Activated T-helper 2 cell treated with anti-CD3 and anti-CD28 coated beads, Interferon-gamma antibody, Interleukin-2, Interleukin-4, amounts not matched to agents 10 μg/mL and 5 μg/mL and 100 μg/mL, durations not matched to agents 14 hours and 24 hours and 36 hours (primary cell): ENCODE results near the gene SNX3. TPM values are rescaled to one million over a fixed set of nuclear protein-coding genes. Genes with fewer than 3 reads are reported as not detected.
"Not testable (repeated sequence)": the region's sequence is repeated elsewhere in the genome, so short reads cannot be mapped to it uniquely, and the experiment has no call there.

ENCODE experiments used
- DNase-seq: peaks from one replicate; pipeline ENCODE4 v3.0.0; 2021; ENCODE audit warnings: low spot score
- H3K27ac Mint-ChIP-seq: one replicate; pipeline ENCODE4 v1.8.0; 2021; ENCODE audit warnings: mixed read lengths
- H3K27me3 Mint-ChIP-seq: one replicate; pipeline ENCODE4 v1.8.0; 2021; ENCODE audit warnings: low read depth, mixed read lengths
- H3K36me3 Mint-ChIP-seq: one replicate; pipeline ENCODE4 v1.8.0; 2021; ENCODE audit warnings: low read depth, mixed read lengths
- H3K4me1 Mint-ChIP-seq: one replicate; pipeline ENCODE4 v1.8.0; 2021; ENCODE audit warnings: low read depth, mixed read lengths
- H3K4me3 Mint-ChIP-seq: one replicate; pipeline ENCODE4 v1.8.0; 2021; ENCODE audit warnings: low read depth, mild to moderate bottlenecking, moderate library complexity, mixed read lengths
- H3K9me3 Mint-ChIP-seq: one replicate; pipeline ENCODE4 v1.8.0; 2021; ENCODE audit warnings: mixed read lengths
- intact Hi-C: fragments of 100-400 bp; cut with micrococcal nuclease; formaldehyde crosslinking; loops from one replicate; pipeline ENCODE4 v1.15.1; 2023
- total RNA-seq: library from RNA; stranded (reverse); gene quantifications from 2 replicates; pipeline ENCODE4 v1.2.3, GENCODE V29; 2022

The SNX3 gene
- 73.4 and 73.9 TPM in 2 replicates for total RNA-seq

DNA sequence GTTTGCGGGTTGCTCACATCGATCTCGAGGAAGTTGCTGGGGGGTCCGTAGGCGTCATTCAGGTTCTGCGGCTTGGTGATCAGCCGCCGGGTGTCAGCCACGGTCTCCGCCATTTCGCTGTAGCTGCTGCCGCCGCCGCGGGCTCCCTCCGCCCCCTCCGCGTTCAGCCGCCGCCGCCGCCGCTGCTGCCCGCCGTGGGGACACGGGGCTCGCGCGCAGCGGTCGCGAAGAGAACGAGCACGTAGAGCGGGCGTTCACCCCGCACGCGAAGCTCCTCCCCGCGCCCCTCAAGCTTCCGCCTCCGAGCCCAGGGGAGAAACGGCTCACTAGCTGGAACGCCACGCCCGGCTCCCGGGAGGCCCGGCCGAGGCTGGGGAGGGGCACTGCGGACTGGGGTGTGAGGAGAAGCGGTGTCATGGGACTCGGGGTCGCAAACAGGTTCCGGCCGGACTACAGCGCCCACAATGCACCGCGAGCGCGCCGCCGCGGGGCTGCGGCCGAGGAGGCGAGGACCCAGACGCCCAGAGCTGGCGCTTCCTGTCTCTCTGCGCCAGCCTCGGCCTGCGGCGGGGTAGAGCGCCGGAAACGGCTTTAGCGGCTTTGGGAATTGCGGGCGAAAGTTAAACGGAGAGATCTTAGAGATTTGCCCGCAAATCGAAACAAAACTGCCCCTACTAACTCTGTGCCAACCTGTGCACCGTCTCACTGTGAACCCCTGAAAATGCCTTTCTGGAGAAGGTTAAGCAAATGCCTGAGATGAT lies at the start of gene SNX3:
Gene SNX3 (minus strand): TSS at position 232 of the 761 bp plus-strand sequence. CDS start 119 bp downstream, at position 113.
- Mint-ChIP-seq H3K36me3 (peaks cover 10% of the 10 kb centered on the region), H3K4me3 (peak within 1 kb of the TSS; percentile 90), H3K27ac (peak within 1 kb of the TSS; percentile 93), H3K27me3 (peaks cover 8% of the 10 kb centered on the region), H3K4me1 (peaks cover 14% of the 10 kb centered on the region), H3K9me3 (no peaks in the 10 kb centered on the region)
- intact Hi-C loops = loop anchor here (1.0 kb wide), 1 partner anchor 34 kb away; the partner anchor contains the start of gene AFG1L
- peak; percentile 90 for DNase-seq

DNA sequence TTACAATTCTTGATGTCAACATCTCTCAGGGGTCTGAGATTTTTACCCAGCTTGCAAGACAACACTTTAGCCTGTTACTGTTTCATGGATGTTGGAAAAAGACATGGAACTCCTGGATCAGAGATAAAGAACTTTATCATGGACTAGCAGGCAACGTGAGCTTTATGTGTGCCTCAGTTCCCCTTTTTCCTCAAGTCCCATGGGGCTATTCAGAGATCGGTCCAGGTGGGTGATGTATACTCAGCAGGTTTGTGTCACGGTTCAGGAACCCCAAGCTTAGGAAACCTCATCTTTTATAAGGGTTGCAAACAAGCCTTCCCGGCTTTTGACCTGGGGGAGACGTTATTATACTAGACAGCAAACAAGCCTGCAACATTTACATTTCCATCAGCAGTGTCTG lies 49.0 kb upstream of the SNX3 start:
- Mint-ChIP-seq H3K4me1 (no peaks in the 10 kb centered on the region), H3K27me3 (no peaks in the 10 kb centered on the region), H3K36me3 (no peaks in the 10 kb centered on the region), H3K27ac (no peak overlapping the region), H3K4me3 (no peak overlapping the region), H3K9me3 (no peaks in the 10 kb centered on the region)
- DNase-seq = no peak
- intact Hi-C loops = no loop called here

DNA sequence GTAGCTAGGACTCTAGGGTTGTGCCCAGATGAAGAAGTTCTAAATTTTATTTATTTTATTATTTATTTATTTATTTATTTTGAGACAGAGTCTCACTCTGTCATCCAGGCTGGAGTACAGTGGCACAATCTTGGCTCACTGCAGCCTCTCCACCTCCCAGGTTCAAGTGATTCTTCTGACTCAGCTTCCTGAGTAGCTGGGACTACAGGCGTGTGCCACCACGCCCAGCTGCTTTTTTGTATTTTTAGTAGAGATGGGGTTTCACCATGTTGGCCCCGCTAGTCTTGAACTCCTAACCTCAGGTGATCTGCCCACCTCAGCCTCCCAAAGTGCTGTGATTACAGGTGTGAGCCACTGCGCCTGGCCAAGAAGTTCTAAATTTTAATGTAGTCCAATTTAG lies 47.8 kb upstream of the SNX3 start:
- H3K4me1 Mint-ChIP-seq, H3K27ac Mint-ChIP-seq, H3K4me3 Mint-ChIP-seq, H3K36me3 Mint-ChIP-seq, intact Hi-C loops, H3K9me3 Mint-ChIP-seq, H3K27me3 Mint-ChIP-seq, DNase-seq: not testable (repeated sequence)

DNA sequence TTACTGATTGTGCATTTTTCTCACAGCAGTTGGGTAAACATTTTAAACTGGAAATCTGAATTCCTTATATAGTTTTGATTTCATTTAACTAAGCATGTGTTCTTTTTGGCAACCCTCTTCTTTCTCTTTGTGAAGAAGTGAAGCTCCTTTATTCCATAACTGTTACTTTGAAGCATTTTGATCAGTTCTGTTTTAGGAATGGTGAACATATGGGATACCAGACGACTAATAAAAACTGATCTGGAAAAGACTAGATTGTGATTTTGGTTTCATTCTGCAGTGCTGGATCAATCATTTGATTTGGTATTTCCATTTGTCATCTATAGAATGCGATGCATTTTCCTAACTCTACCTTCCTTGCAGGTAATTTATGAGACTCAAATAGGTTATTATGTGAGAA lies 43.8 kb upstream of the SNX3 start:
- DNase-seq = no peak
- no peak overlapping the region for H3K4me3 Mint-ChIP-seq
- intact Hi-C loops = no loop called here
- peaks cover 2% of the 10 kb centered on the region for H3K27me3 Mint-ChIP-seq
- H3K9me3 Mint-ChIP-seq = no peaks in the 10 kb centered on the region
- H3K36me3 Mint-ChIP-seq = no peaks in the 10 kb centered on the region
- H3K27ac Mint-ChIP-seq = no peak overlapping the region
- peaks cover 2% of the 10 kb centered on the region for H3K4me1 Mint-ChIP-seq

DNA sequence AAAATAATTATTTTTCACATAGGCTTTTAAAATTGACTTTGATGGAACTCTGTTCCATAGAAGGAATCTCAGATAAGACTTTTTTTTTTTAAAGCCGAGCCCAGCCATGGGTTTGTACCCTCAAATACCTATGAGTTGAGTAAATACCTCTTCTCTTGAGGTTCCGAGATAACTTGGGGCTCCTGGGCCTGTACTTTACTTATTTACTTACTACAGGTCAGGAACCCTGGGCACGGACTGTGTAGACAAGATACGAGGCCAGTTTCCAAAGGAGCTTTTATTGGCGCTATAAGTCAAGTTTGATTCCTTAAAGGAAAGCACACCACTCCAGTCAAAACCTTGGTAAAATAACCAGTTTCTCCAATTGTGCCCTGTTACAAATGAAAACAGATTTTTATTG lies 41.5 kb upstream of the SNX3 start:
- H3K27ac Mint-ChIP-seq = no peak overlapping the region
- H3K4me1 Mint-ChIP-seq = peaks cover 10% of the 10 kb centered on the region
- H3K4me3 Mint-ChIP-seq = no peak overlapping the region
- no peak for DNase-seq
- no peaks in the 10 kb centered on the region for H3K36me3 Mint-ChIP-seq
- intact Hi-C loops = no loop called here
- H3K27me3 Mint-ChIP-seq = peaks cover 2% of the 10 kb centered on the region
- H3K9me3 Mint-ChIP-seq = no peaks in the 10 kb centered on the region

GRCh38 chr6:108295676-108296075 lies 34.8 kb upstream of the SNX3 start:
- peaks cover 6% of the 10 kb centered on the region for H3K36me3 Mint-ChIP-seq
- no peaks in the 10 kb centered on the region for H3K27me3 Mint-ChIP-seq
- H3K9me3 Mint-ChIP-seq = no peaks in the 10 kb centered on the region
- peak overlapping the region; percentile 99 for H3K4me3 Mint-ChIP-seq
- peaks cover 23% of the 10 kb centered on the region for H3K4me1 Mint-ChIP-seq
- intact Hi-C loops = loop anchor here (1.0 kb wide), 1 partner anchor 34 kb away; the partner anchor contains the start of gene SNX3
- H3K27ac Mint-ChIP-seq = peak overlapping the region; percentile 100
- DNase-seq = no peak

GRCh38 chr6:108294727-108295625 lies 34.1 kb upstream of the SNX3 start, which contains the start of gene AFG1L:
Gene AFG1L, plus strand, starts transcription at chr6:108295054. Its CDS starts 26 bp downstream, at chr6:108295080.
- intact Hi-C loops = loop anchor here (1.0 kb wide), 1 partner anchor 34 kb away; the partner anchor contains the start of gene SNX3
- Mint-ChIP-seq H3K4me1 (peaks cover 23% of the 10 kb centered on the region), H3K27me3 (no peaks in the 10 kb centered on the region), H3K27ac (peak within 1 kb of the TSS; percentile 100), H3K36me3 (peaks cover 6% of the 10 kb centered on the region), H3K9me3 (no peaks in the 10 kb centered on the region), H3K4me3 (peak within 1 kb of the TSS; percentile 99)
- peak; percentile 83 for DNase-seq

DNA sequence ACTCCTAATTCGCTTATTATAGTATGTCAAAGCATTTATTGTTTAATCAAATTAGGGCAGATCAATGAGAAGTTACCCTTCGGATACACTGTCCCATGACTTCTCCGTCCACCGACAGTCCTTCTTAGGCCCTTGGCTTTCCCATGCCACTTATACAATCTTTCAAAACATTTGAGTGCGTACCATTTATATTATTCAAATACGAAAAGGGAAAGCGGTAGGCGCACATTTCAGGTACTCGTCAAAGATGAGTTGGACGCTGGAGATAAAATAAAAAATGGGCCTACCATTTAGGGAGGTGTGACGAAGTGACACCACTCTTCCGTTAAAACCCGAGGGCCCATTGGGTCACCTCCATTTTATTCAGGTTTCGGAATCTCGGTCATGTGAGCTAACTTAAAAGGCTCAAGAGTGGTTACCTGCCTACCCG lies 33.5 kb upstream of the SNX3 start:
- H3K27me3 Mint-ChIP-seq = no peaks in the 10 kb centered on the region
- no peak for DNase-seq
- intact Hi-C loops = no loop called here
- H3K27ac Mint-ChIP-seq = peak overlapping the region; percentile 100
- no peaks in the 10 kb centered on the region for H3K9me3 Mint-ChIP-seq
- peaks cover 22% of the 10 kb centered on the region for H3K4me1 Mint-ChIP-seq
- peaks cover 6% of the 10 kb centered on the region for H3K36me3 Mint-ChIP-seq
- peak overlapping the region; percentile 99 for H3K4me3 Mint-ChIP-seq

DNA sequence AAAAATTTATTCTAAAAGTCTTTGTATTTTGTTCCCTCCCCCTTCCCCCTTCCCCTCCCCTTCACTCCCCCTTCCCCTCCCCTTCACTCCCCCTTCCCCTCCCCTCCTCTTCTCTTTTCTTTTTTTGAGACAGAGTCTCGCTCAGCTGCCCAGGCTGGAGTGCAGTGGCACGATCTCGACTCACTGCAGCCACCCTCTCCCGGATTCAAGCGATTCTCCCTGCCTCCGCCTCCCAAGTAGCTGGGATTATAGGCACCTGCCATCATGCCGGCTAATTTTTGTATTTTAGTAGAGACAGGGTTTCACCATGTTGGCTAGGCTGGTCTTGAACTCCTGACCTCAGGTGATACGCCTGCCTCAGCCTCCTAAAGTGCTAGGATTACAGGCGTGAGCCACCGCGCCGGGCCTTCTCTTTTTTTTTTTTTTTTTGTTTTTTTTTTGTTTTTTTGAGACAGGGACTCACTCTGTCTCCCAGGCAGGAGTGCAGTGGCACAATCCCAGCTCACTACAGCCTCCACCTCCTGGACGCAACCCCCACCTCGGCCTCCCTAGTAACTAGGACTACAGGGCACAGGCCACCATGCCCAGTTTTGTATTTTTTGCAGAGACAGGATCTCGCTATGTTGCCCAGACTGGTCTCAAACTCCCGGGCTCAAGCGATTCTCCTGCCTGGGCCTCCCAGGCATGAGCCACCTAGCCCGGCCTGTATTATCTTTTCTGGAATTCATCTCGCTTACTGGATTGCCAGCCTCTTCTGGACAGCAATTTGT lies 32.9 kb upstream of the SNX3 start:
- Mint-ChIP-seq H3K9me3 (no peaks in the 10 kb centered on the region), H3K4me1 (peaks cover 26% of the 10 kb centered on the region), H3K4me3 (peak overlapping the region; percentile 99), H3K27me3 (no peaks in the 10 kb centered on the region), H3K27ac (peak overlapping the region; percentile 100), H3K36me3 (peaks cover 6% of the 10 kb centered on the region)
- no peak for DNase-seq
- intact Hi-C loops = no loop called here

DNA sequence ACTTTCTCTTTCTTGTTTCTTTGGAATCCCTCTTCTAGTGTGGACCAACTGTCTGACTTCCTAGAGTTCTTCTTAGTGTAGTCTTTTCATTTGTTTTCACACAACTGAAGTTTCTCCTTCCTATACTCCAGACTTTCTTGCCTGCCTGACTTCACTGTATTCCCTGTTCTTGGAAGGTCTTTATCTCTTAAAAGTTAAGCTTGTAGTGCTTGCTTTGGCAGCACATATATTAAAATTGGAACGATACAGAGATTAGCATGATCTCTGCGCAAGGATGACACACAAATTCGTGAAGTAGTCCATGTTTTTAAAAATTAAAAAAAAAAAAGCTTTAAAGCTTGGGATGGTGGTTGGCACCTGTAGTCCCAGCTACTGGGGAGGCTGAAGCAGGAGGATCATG lies 31.7 kb upstream of the SNX3 start:
- H3K36me3 Mint-ChIP-seq, H3K27ac Mint-ChIP-seq, H3K9me3 Mint-ChIP-seq, H3K27me3 Mint-ChIP-seq, intact Hi-C loops, DNase-seq, H3K4me3 Mint-ChIP-seq: not testable (repeated sequence)
- H3K4me1 Mint-ChIP-seq = peaks cover 31% of the 10 kb centered on the region

DNA sequence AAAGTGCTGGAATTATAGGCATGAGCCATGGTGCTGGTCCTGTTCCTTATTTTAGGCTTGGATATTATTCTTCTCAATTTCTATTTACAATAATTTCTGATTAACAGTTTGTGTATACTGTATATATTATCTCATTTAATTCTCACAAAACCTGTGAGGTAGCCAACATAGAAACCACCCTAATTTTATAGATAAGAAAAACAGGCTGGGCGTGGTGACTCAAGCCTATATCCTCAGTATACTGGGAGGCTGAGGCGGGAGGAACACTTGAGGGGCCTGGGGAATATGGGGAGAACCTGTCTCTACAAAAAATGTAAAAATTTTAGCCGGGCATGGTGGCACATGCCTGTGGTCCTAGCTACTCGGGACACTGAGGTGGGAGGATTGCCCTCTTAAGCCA lies 30.3 kb upstream of the SNX3 start:
- Mint-ChIP-seq H3K4me1 (peaks cover 40% of the 10 kb centered on the region), H3K9me3 (no peaks in the 10 kb centered on the region), H3K27ac (no peak overlapping the region), H3K27me3 (no peaks in the 10 kb centered on the region), H3K36me3 (peaks cover 6% of the 10 kb centered on the region), H3K4me3 (no peak overlapping the region)
- intact Hi-C loops = no loop called here
- no peak for DNase-seq

- Mint-ChIP-seq H3K27me3 (peaks cover 1% of the 10 kb centered on the region), H3K27ac (no peak overlapping the region), H3K9me3 (no peaks in the 10 kb centered on the region), H3K36me3 (no peaks in the 10 kb centered on the region), H3K4me1 (peaks cover 28% of the 10 kb centered on the region), H3K4me3 (no peak overlapping the region)
- no peak for DNase-seq
- intact Hi-C loops = no loop called here
Observed at GRCh38 chr6:108288742-108289141, 27.9 kb upstream of the SNX3 start.
